ENCODE results near the gene LDB2. TPM values are rescaled to one million over a fixed set of nuclear protein-coding genes. Genes with fewer than 3 reads are reported as not detected.

Gene LDB2
- polyA plus RNA-seq, 3 donors = 88.3 to 103 (median 88.5) TPM

- DNase-seq (ENCODE audit: extremely low read depth in 1 of 11, low read depth in 9 of 11, low spot score in 4 of 11) = no peak
Measured at GRCh38 chr4:16713696-16714095, 184.7 kb downstream of the LDB2 start.

DNA sequence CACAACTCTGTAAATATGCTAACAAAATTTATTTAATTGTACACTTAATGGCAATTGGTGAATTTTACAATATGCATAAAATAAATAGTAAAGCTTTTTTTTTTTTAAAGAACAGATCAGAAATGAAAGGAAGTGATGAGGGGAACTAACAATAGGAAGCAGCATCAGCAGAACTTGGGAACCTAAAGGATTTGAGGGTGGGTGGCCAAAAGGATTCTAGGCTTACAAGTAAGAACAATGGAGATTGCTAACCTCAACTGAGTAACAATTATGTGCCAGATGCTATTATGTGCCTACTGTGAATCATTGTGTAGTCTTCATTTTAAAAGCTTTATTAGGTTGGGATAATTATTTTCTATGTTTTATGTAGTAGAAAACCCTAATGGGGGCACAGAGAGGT is 185.2 kb downstream of the LDB2 start:
- no peak for DNase-seq (ENCODE audit: extremely low read depth in 1 of 11, low read depth in 9 of 11, low spot score in 4 of 11)

- DNase-seq (ENCODE audit: extremely low read depth in 1 of 11, low read depth in 9 of 11, low spot score in 4 of 11) = no peak
Measured at GRCh38 chr4:16710198-16710597, 188.2 kb downstream of the LDB2 start.

DNA sequence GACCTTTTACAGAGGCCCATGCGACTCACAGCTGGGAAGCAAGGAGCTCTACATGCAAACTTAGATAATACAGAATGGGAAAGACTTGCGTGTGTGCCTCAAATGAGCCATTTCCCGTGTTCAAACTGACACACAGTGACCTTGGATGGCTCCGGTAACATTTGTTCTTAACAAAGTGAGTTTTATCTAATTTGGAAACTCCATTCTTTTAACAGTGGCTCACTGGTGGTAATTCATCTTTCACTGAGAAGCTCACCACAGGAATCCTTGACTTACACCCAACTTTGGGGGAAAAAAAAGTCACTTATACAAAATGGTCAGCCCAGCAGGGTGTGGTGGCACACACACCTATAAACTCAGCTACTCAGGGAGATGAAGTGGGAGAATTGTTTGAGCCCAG is 190.6 kb downstream of the LDB2 start:
- no peak for DNase-seq (ENCODE audit: extremely low read depth in 1 of 11, low read depth in 9 of 11, low spot score in 4 of 11)

DNA sequence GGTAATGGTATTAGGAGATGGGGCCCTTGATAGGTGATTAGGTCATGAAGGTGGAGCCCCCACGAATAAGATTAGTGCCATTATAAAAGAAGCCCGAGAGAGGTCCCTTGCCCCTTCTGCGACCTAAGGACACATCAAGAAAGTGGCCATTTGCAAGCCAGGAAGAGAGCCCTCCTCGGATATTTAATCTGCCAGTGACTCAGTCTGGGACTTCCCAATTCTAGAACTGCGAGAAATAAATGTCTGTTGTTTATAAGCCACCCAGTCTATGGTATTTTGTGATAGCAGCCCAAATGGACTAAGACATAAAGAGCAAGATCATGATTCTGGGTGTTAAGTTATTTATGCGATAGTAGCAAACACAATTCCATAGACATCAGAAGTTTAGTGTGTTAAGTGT is 192.2 kb downstream of the LDB2 start:
- DNase-seq (ENCODE audit: extremely low read depth in 1 of 11, low read depth in 9 of 11, low spot score in 4 of 11) = no peak

DNA sequence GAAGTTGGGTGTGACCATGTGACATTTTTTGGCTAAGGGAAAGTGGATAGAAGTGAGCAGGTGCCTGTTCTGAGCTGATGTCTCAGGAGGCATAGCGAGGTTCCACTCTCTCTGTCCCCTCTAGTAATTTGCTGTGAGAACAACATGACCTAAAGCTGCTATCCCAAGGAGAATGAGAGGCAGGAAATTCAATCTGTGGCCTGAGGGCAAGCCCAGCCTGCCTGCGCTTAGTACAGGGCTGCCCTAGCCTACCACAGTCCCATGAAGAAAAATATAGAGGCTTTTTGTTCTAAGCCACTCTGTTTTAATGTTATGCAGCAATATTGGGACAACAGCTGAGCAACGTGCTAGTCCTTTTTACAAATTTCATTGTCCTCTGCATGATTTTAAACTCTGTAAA is 193.1 kb downstream of the LDB2 start:
- no peak for DNase-seq (ENCODE audit: extremely low read depth in 1 of 11, low read depth in 9 of 11, low spot score in 4 of 11)

GRCh38 chr4:16704489-16704888 is 194.0 kb downstream of the LDB2 start:
- DNase-seq (ENCODE audit: extremely low read depth in 1 of 11, low read depth in 9 of 11, low spot score in 4 of 11) = no peak

DNA sequence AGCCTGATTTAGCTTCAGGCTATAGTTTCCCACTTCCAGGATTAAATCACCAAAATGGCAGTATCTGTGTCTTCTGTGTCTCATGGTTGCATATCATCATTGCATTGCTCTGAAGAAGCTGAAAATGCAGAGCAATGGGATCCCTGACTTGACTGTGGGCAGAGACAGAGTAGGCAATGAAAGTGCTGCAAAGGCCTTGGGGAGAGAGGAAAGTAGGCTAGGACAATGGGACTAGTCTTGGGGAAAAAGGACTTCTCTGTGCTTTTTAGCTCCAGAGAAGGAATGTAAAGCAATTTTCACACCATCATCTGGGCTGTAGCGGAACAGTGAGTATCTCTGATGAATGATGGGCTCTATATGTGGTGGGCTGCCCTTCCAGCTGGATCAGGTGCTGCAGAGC is 202.5 kb downstream of the LDB2 start:
- no peak for DNase-seq (ENCODE audit: extremely low read depth in 1 of 11, low read depth in 9 of 11, low spot score in 4 of 11)

GRCh38 chr4:16694884-16695276 is 203.6 kb downstream of the LDB2 start:
- DNase-seq (ENCODE audit: extremely low read depth in 1 of 11, low read depth in 9 of 11, low spot score in 4 of 11) = no peak

GRCh38 chr4:16694173-16694883 is 204.1 kb downstream of the LDB2 start:
- peak in 9 of 11 donors; percentile 34 to 69 (median 53) for DNase-seq (ENCODE audit: extremely low read depth in 1 of 11, low read depth in 9 of 11, low spot score in 4 of 11)

DNA sequence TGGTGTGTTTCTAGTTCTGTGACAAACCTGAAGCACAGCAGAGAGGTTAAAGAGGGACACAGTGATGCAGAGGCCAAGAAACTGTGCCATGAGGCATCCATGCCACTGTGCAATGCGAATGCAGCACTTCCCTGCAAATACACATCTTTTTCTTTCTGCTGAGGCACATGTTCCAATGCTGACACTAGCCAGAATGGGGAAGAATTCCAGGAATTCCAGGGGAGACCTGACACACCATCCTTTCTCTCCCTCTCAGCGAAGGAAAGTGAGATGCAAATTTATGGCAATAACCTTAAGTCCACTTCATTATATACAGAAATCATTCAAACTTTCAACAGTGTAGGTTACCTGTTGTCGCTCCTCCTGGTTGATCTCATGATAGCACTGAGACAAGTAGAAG is 204.8 kb downstream of the LDB2 start:
- DNase-seq (ENCODE audit: extremely low read depth in 1 of 11, low read depth in 9 of 11, low spot score in 4 of 11) = no peak

DNA sequence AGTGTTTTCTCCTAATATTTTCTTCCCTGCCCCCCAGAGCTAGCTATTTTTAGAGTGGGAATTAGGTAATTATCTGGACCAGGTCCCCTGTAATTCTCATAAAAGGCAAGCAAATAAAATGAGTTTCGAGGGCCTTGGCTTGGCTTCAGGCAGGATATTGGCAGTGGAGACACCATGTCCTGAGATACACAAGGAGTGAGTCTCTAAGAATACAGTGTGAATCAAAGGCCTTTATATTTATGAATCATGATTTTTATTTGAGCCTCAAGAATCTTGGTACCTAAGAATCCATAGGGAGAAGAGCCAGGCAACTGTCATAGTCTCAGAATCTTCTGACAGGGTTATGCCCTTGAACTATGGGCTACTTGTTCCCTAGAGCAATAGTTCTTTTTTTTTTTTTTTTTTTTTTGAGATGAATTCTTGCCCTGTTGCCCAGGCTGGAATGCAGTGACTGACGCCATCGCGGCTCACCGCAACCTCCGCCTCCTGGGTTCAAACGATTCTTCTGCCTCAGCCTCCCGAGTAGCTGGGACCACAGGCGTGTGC is 205.4 kb downstream of the LDB2 start:
- DNase-seq (ENCODE audit: extremely low read depth in 1 of 11, low read depth in 9 of 11, low spot score in 4 of 11) = no peak

GRCh38 chr4:16692524-16692923 is 205.9 kb downstream of the LDB2 start:
- no peak for DNase-seq (ENCODE audit: extremely low read depth in 1 of 11, low read depth in 9 of 11, low spot score in 4 of 11)

- DNase-seq (ENCODE audit: extremely low read depth in 1 of 11, low read depth in 9 of 11, low spot score in 4 of 11) = no peak
Measured at GRCh38 chr4:16692046-16692445, 206.4 kb downstream of the LDB2 start.

- DNase-seq (ENCODE audit: extremely low read depth in 1 of 11, low read depth in 9 of 11, low spot score in 4 of 11) = no peak
Measured at GRCh38 chr4:16691450-16691849, 207.0 kb downstream of the LDB2 start.

GRCh38 chr4:16687845-16688244 is 210.6 kb downstream of the LDB2 start:
- no peak for DNase-seq (ENCODE audit: extremely low read depth in 1 of 11, low read depth in 9 of 11, low spot score in 4 of 11)

GRCh38 chr4:16687011-16687410 is 211.4 kb downstream of the LDB2 start:
- DNase-seq (ENCODE audit: extremely low read depth in 1 of 11, low read depth in 9 of 11, low spot score in 4 of 11) = no peak

- no peak for DNase-seq (ENCODE audit: extremely low read depth in 1 of 11, low read depth in 9 of 11, low spot score in 4 of 11)
Measured at GRCh38 chr4:16686195-16686594, 212.2 kb downstream of the LDB2 start.

DNA sequence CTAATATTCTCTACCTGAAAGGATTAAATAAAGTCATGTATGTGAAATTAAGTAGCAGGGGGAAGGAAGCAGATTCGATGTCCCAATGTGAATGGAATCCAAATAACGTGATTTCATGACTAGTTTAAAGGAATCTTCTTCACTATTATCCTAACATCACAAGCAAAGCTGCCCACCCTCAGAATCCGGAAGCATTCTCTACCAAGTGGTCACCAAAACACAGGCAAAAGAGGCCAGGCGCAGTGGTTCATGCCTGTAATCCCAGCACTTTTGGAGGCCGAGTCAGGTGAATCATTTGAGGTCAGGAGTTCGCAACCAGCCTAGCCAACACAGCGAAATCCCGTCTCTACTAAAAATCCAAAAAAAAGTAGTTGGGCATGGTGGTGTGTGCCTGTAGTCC is 212.9 kb downstream of the LDB2 start:
- DNase-seq (ENCODE audit: extremely low read depth in 1 of 11, low read depth in 9 of 11, low spot score in 4 of 11) = no peak

- no peak for DNase-seq (ENCODE audit: extremely low read depth in 1 of 11, low read depth in 9 of 11, low spot score in 4 of 11)
Measured at GRCh38 chr4:16684935-16685334, 213.5 kb downstream of the LDB2 start.

DNA sequence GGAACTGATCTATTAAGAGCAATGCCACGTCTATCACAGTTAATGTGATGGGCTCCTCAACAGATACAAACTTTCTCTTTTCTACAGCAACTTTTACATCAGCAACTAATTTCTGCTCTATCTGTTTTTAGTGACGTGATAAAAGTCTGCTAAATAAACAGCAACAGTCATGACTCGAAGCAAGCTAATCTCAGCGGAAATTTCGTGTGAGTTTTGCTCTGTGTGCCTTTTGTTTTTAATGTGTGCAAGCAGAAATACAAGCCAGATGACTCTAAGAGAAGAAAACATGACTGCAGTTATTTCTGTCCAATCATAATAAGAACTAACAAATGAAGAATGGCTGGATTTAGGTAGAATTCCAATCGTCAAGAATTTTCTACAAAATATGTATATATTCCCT is 214.3 kb downstream of the LDB2 start:
- DNase-seq (ENCODE audit: extremely low read depth in 1 of 11, low read depth in 9 of 11, low spot score in 4 of 11) = no peak

All from renal cortex interstitium (tissue), 11 donors.